WTC11 (cell line): ENCODE measurements around the gene ENOX2. TPM values are rescaled to one million over a fixed set of nuclear protein-coding genes. Genes with fewer than 3 reads are reported as not detected.

Experiments used
- AFF4 ChIP-seq: sonication (generic); formaldehyde crosslinking; IDR thresholded peaks from 2 replicates; pipeline ENCODE4 v1.8.1; 2023; ENCODE audit warnings: mild to moderate bottlenecking, missing genetic modification reagents, borderline replicate concordance
- ARID4B ChIP-seq: sonication (generic); formaldehyde crosslinking; IDR thresholded peaks from 2 replicates; pipeline ENCODE4 v1.8.0; 2023; ENCODE audit warnings: missing genetic modification reagents, mild to moderate bottlenecking, borderline replicate concordance
- E2F1 ChIP-seq: sonication (generic); formaldehyde crosslinking; IDR thresholded peaks from 2 replicates; pipeline ENCODE4 v1.8.0; 2022; ENCODE audit warnings: mild to moderate bottlenecking, missing genetic modification reagents
- EMX1 ChIP-seq: fragments of 250-450 bp; sonication (Bioruptor Pico); IDR thresholded peaks from 2 replicates; pipeline ENCODE4 v1.8.0; 2021; ENCODE audit warnings: mild to moderate bottlenecking
- ERG ChIP-seq: fragments of 250-450 bp; sonication (Bioruptor Pico); IDR thresholded peaks from 2 replicates; pipeline ENCODE4 v1.8.0; 2021; ENCODE audit warnings: mild to moderate bottlenecking
- FOXK1 ChIP-seq: sonication (generic); formaldehyde crosslinking; IDR thresholded peaks from 2 replicates; pipeline ENCODE4 v1.8.0; 2022; ENCODE audit warnings: mild to moderate bottlenecking, moderate library complexity, missing genetic modification reagents
- FOXP4 ChIP-seq: sonication (generic); formaldehyde crosslinking; IDR thresholded peaks from 2 replicates; pipeline ENCODE4 v1.8.0; 2022; ENCODE audit warnings: mild to moderate bottlenecking, missing genetic modification reagents
- PRDM15 ChIP-seq: sonication (generic); formaldehyde crosslinking; IDR thresholded peaks from 2 replicates; pipeline ENCODE4 v1.8.0; 2022; ENCODE audit warnings: missing genetic modification reagents
- SP1 ChIP-seq: sonication (generic); formaldehyde crosslinking; conservative IDR thresholded peaks from 2 replicates; pipeline ENCODE4 v1.8.1; 2022; ENCODE audit warnings: missing genetic modification reagents
- USF2 ChIP-seq: sonication (generic); formaldehyde crosslinking; IDR thresholded peaks from 2 replicates; pipeline ENCODE4 v1.8.1; 2023; ENCODE audit warnings: mild to moderate bottlenecking, missing genetic modification reagents, moderate library complexity
- ZNF532 ChIP-seq: fragments of 250-450 bp; sonication (Bioruptor Pico); IDR thresholded peaks from 2 replicates; pipeline ENCODE4 v1.9.0; 2021; ENCODE audit warnings: mild to moderate bottlenecking, borderline replicate concordance
- total RNA-seq: library from RNA; stranded (reverse); gene quantifications from 3 replicates; pipeline ENCODE4 v1.2.3, GENCODE V29; 2021

ENOX2 gene
- total RNA-seq, 1 experiment from 2014 or later: 13.8 TPM

- TF ChIP-seq PRDM15 (CRISPR knock-in tag): no peak
- no peak for TF ChIP-seq FOXK1 (CRISPR knock-in tag)
- TF ChIP-seq AFF4 (CRISPR knock-in tag): no peak
- no peak for TF ChIP-seq ARID4B
- TF ChIP-seq FOXP4 (CRISPR knock-in tag): no peak
- TF ChIP-seq SP1 (CRISPR knock-in tag): no peak
- no peak for TF ChIP-seq USF2 (CRISPR knock-in tag)
- no peak for TF ChIP-seq ZNF532
- no peak for TF ChIP-seq ERG
- TF ChIP-seq E2F1 (CRISPR knock-in tag): no peak
- TF ChIP-seq EMX1 (CRISPR knock-in tag): no peak
Observed at GRCh38 chrX:130607431-130607830, 295.6 kb downstream of the ENOX2 start (continued).
